Forelimb muscle (tissue), 1 donor: Measurements from ENCODE around the gene CNPY1. TPM values are rescaled to one million over a fixed set of nuclear protein-coding genes. Genes with fewer than 3 reads are reported as not detected.
"Not testable (repeated sequence)": the region's sequence is repeated elsewhere in the genome, so short reads cannot be mapped to it uniquely, and the experiment has no call there.

Experiments used
- DNase-seq: peaks from one replicate; pipeline ENCODE4 v3.0.0-alpha.2; 2013; ENCODE audit warnings: low read depth
- polyA plus RNA-seq: library from polyadenylated mRNA; unstranded; fragments of 120-200 nt; gene quantifications from one replicate; pipeline ENCODE4 v1.2.1, GENCODE V29; 2013; ENCODE audit not compliant: insufficient read length

The CNPY1 gene
- polyA plus RNA-seq, 1 donor, result 0.40 TPM

DNA sequence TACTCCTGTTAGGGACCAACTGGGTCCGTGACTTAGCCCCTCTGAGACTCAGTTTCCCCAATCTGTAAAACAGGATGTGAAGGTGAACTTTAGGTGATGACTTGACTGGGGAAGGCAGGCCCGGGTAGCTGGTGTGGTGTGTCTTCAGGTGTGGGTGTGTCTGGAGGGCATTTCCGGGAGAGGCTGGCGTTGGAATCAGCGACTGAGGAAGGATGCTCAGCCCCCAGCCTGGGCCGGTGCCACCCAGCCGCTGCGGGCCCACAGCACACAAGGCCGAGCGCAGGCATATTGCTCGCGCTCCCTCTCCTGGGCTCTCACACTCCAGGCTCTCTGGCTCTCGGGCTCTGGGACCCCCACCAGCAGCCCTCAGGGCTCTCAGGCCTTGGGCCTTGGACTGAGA lies 31.7 kb upstream of the CNPY1 start:
- DNase-seq, result no peak

DNA sequence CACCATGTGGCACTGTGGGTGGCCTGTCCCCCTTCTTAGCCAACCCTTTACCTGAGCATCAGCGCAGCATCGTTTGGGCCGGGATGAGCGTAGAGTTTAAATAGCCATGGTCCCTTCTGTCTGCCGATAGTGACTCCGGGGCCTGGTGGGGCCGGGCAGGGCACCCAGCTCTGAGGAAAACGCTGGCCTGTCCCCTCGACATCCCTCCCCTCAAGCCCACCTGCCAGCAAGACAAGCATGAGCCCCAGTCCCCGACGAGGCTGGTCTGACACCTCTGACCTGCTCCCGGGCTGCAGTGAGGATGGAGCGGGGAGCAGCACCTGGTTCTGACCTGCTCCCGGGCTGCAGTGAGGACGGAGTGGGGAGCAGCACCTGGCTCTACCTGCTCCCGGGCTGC lies 31.1 kb upstream of the CNPY1 start:
- DNase-seq, result no peak

GRCh38 chr7:155576900-155577508 lies 30.6 kb upstream of the CNPY1 start:
- DNase-seq, result no peak

DNA sequence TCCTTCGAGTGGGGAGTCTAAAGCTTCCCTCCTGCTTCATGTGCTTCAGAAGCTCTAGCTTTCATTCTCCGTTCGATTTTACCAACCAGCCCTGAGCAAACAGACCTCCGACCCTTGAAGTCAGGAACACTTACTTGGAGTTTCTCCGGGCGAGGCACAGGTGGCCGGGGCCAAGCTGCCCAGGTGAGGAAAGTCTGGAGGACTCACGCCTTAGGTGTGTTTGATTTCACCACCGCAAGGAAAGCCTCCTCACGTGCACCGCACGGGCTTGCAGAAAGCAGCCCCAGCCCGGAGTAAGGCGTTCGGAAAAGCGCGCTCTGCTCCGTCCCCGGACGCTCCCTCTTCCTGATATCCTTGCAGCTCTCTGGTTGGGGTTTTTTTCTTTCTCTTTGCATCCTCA lies 30.1 kb upstream of the CNPY1 start:
- no peak for DNase-seq

- DNase-seq, result no peak
Measured at GRCh38 chr7:155574556-155575290, 28.4 kb upstream of the CNPY1 start.

DNA sequence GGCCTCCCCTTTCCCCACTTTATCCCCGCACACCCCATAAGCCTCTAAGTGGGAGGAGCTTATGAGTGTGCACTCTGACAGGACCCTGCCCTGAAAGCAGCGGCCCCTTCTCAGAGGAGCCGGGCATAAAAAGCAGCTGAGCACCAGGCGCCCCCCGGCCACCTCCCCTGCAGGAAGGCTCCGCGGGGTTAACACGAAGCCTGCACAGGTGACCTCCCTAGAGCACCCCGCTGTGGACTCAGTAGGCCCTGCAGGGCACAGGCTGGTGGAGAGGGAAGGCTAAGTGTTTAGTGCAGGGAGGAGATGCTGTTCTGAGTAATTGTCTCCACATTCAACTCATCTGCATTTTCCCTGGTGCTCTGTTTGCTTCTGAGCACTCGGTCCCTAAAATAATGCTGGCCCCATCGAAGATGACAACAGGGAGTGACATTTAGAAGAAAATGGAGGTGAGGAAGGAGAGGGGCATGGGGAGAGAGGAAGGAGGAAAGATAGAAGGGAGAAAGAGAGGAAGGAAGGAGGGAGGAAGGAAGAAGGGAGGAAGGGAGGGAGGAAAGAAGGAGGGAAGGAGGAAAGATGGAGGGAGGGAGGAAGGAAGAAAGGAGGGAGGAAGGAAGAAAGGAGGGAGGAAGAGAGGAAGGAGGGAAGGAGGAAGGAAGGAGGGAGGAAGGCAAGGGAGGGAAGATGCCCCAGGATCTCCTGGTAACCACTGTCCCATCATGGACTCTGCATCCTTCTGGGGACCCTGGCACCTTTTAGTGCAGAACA lies 25.4 kb upstream of the CNPY1 start:
- DNase-seq, result no peak

DNA sequence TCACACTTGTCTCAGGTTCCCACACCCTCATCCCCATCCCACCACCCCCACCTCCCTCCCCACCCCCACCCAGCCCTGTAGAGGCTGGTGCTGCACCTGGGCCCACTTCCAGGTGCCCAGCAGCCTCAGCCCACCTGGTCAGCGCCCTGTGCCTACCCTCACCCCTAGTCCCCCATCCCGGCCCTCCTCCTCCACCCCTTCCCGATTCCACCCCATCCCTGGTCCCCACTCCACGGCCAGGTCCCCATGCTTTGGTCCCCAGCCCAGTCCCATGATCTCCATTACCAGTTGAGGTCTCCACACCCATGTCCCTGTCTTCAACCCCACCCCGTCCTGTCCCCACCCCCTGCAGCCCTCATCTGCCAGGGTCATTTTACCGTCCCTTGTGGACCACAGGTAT lies 24.6 kb upstream of the CNPY1 start:
- DNase-seq, result no peak

DNA sequence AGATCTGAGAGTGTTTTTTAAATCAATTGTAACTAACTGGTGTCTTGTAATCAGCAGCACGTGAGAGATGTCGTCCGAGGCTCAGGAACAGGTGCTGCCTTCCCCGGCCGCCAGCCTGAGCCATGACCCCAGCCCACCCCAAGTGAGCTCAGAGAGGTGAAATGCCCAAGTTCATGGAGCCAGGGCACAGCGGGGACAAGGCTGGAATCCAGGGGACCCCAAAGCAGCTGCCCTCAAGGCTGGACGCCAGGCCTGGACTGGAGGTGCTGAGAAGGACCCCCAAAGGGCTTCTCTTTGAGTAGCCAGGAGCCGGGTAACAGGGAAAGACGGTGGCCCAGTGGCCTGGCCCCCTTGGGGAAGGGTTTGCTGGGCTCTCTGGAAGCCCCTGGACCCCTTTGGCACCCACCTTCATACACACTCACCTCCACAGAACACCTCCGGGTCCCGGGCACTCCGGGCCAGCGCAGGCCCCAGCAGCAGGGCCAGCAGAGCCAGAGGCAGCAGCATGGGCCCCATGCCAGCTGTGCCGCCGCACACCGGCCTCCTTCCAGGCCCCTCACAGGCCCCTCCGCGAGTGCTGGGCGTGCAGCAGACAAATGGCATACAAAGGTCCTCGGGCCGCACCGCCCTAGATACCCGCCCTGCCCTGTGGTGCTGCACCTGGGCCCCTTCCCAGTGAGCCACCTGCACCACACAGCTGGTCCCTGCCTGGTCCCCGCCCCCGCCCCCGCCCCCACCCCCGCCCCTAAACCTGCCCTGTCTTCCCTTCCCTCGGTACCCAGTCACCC lies 24.0 kb upstream of the CNPY1 start:
- DNase-seq, result no peak

DNA sequence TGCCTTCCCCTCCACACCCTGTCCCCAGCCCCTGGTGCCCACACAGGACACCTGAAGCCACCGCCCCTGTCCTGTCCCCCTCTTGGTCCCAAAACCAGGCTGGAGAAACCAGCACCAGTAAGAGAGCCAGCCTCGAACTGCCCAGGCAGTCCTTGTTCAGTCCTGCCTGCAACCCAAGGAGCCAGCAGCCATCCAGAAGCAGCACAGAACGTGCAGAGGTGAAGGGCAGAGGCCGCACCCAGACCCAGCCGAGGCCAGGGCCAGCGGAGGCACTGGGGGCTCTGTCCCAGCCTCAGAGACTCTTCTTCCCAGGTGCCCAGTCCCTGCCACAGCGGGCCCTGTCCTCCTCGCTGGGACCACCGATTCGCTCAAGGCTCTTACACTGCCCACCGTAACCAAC lies 23.3 kb upstream of the CNPY1 start:
- DNase-seq, result no peak

DNA sequence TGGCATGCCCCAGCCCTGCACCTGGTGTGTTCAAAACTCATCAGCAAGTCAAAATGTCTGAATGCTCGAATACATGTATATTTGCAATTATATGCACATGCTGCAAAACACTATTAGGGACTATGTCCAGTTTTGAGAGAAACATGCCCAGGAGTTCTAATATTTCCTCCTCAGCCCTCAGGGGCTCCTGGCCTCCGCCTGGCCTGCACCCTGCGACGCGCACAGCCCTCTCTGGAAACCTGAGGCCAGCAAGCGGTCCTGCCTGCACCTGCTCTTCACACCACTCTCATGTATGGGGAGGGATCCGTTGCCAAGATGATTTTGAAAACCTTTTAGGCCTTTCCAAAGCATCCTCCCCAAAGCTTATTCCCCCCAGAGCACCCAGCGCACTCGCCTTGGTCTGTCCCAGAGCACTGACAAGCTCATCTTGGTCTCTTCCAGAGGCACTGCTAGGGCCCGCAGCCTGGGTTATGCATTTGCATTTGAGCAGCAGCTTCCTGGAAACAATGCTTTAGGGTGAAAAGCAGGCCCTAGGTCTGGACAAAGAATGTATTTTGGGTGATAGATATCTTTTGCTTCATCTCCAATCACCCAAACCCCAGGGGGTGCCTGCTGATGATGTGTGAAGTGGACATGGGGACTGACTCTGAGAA lies 22.6 kb upstream of the CNPY1 start:
- no peak for DNase-seq

- no peak for DNase-seq
Measured at GRCh38 chr7:155568333-155568660, 21.9 kb upstream of the CNPY1 start.

GRCh38 chr7:155567646-155568332 lies 21.4 kb upstream of the CNPY1 start:
- DNase-seq, result no peak

DNA sequence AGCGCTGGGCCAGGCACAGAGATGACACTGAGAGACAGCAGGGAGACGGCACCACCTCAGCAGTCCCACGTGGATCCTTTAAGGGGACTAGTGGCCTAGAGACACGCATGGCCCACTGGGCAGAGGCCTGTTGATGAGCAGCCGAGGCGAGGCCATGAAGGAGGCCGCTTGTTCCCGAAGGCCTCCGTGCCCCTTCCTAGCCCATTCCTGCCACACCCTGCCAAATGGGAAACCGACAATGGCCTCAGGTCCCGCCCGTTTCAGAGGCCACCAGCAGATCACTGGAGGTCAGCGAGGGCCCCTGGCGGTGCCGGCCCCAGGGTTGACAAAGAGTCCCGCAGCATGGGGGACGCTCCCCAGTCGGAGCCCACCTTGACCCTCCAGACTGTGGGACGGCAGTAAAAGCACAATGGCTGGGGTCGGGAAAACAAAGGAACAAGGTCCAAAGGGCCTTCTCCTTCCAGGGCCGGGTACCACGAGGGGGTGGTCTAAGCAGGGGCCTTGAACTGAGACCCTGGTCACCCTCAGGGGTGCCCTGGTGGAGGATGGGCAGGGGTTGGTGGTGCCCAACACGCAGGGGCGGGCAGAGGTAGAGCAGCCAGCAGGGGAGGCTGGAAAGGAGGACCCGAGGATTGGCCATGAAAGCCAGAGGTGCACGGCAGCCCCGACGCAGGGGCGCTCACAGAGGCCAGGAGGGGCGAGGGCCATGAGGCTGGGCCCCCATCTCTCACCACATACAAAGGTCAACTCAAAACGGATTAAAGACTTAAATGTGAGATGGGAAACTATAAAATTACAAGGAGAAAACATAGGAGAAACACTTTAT lies 19.9 kb upstream of the CNPY1 start:
- DNase-seq, result no peak

GRCh38 chr7:155565596-155565995 lies 19.2 kb upstream of the CNPY1 start:
- no peak for DNase-seq

DNA sequence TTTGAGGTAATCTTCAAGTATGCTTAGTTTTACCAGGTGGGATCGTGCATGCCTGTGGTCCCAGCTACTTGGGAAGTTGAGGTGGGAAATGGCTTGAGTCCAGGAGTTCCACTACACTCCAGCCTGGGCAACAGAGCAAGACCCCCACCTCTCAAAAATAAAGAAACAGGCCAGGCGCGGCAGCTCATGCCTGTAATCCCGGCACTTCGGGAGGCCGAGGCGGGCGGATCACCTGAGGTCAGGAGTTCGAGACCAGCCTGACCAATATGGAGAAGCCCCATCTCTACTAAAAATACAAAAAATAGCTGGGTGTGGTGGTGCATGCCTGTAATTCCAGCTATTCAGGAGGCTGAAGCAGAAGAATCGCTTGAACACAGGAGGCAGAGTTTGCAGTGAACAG lies 16.6 kb upstream of the CNPY1 start:
- DNase-seq, result not testable (repeated sequence)

- DNase-seq, result no peak
Measured at GRCh38 chr7:155562106-155562505, 15.7 kb upstream of the CNPY1 start.

DNA sequence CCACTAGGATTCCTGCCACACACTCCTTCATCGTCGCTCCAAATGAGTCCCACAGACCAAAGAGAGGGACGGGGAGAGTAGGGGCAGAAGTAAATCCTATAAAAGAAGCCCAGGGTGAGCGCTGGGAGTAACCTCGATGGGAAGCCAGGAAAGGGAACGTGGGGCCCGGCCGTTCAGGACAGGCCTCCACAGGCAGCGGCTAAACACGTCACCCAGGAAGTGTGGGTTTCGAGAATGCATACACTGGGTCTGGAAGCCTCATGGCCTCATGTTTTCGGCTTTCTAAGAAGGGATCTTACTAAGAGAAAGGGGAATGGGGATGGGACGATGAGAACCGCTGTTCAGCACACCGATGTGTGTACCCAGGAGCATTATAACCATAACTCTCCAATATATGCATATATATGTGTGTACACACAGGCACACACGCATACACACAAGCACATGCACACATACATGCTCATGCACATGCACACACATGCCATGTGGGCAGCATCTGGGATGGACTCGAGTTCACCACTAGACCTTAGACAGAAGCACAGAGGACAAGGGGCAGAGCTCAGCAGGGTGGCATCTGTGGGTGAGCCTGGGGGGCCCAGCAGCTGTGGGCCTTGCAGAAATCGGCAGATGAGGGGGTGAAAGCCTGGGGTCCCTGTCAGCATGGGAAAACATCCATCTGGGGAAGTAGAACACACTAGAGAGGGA lies 14.8 kb upstream of the CNPY1 start:
- no peak for DNase-seq

- no peak for DNase-seq
Measured at GRCh38 chr7:155560196-155560885, 14.0 kb upstream of the CNPY1 start.

GRCh38 chr7:155559519-155560108 lies 13.3 kb upstream of the CNPY1 start:
- DNase-seq, result no peak
